ENCODE results near the gene CARD10.

Gene CARD10, protein sequence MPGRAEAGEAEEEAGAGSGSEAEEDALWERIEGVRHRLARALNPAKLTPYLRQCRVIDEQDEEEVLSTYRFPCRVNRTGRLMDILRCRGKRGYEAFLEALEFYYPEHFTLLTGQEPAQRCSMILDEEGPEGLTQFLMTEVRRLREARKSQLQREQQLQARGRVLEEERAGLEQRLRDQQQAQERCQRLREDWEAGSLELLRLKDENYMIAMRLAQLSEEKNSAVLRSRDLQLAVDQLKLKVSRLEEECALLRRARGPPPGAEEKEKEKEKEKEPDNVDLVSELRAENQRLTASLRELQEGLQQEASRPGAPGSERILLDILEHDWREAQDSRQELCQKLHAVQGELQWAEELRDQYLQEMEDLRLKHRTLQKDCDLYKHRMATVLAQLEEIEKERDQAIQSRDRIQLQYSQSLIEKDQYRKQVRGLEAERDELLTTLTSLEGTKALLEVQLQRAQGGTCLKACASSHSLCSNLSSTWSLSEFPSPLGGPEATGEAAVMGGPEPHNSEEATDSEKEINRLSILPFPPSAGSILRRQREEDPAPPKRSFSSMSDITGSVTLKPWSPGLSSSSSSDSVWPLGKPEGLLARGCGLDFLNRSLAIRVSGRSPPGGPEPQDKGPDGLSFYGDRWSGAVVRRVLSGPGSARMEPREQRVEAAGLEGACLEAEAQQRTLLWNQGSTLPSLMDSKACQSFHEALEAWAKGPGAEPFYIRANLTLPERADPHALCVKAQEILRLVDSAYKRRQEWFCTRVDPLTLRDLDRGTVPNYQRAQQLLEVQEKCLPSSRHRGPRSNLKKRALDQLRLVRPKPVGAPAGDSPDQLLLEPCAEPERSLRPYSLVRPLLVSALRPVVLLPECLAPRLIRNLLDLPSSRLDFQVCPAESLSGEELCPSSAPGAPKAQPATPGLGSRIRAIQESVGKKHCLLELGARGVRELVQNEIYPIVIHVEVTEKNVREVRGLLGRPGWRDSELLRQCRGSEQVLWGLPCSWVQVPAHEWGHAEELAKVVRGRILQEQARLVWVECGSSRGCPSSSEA

GRCh38 chr22:37519268-37520195 is at the start of gene CARD10:
Gene CARD10, minus strand, starts transcription at chr22:37519415. Its CDS starts 215 bp downstream, at chr22:37519200.
- DNase-seq (ENCODE audit: low read depth in 4 of 4, low spot score in 1 of 4): no peak

DNA sequence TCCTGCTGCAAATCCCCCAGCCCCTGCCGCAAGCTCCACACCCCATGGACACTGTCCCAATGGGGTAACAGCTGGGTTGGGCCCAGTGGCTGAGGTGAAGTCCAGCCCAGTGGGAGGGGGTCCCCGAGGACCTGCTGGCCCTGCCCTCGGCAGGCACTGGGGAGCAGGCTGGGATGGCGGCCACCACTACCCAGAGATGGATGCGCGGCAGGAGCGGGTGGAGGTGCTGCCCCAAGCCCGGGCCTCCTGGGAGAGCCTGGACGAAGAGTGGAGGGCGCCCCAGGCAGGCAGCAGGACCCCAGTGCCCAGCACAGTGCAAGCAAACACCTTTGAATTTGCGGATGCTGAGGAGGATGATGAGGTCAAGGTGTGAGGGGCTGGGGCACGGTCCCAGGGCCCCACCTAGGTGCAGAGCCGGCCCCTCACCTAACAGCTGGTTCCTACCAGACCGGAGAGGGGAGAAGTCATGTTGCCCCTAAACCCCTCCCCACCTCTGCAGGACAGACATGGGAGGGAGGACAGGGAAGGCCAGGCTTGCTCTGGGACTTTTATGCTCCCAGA is 49.3 kb upstream of the CARD10 start:
- no peak for DNase-seq (ENCODE audit: low read depth in 4 of 4, low spot score in 1 of 4)

GRCh38 chr22:37568012-37568411 is 48.8 kb upstream of the CARD10 start:
- DNase-seq (ENCODE audit: low read depth in 4 of 4, low spot score in 1 of 4): no peak

DNA sequence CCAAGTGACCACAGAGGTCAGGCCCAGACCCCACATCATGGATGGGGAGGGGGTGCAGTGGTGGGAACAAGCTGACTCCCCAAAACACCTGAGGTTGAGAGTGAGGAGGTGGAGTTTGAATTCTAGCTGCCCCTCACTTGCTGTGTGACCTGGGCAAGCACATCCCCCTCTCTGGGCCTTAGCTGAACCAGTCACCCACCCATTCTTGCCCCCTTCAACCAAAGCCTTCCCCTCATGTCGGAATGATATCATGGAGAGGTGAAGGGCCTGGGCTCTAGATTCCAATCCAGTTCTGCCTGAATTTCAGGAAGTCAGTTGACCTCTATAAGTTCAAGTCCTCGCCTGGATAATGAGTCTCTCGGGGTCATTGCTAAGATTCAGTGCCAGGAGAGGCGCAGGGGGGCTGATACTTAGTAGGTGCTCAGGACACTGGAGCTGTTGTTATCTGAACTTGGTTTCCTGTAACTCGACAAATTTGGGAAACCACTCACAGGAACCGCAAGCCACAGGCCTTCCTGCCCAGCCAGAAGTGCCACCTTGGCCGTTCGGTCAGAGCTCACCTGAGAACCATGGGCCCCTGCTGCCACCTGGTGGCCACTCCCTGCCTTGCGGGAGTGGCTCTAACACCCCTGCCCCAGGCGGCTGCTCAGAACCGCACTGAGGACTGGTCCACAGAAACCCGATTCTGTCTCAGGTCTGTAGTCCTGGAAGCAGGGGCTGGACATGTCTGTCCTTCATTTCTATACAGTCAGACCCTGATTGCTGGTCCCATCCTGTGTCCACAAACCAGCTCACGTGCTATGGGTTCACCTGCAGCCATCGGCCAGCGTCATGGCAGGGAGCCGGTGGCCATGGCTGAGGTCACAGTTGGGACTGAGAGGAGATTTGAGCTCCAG is 47.9 kb upstream of the CARD10 start:
- peak; percentile 75 to 86 (median 80) for DNase-seq (ENCODE audit: low read depth in 4 of 4, low spot score in 1 of 4)

GRCh38 chr22:37566329-37566837 is 47.2 kb upstream of the CARD10 start:
- peak in 1 of 4 experiments; percentile 21 for DNase-seq (ENCODE audit: low read depth in 4 of 4, low spot score in 1 of 4)

DNA sequence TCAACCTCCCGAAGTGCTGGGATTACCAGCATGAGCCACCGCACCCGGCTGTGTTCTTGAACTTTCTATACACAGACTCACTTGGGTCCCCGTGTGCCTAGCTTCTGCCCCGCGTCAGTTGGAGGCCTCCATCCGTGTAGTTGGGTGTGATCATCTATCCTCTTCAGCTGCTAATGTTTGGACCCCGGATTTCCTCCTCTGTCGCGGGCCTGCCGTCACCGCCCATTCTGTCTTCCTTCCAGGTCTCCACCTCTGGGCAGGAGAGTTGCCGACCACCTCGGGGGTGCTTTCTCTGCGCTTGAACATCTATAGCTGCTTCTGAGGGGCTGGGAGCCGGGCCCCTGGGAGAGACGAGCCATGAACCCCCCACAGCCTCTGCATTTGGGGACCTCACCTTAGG is 46.6 kb upstream of the CARD10 start:
- DNase-seq (ENCODE audit: low read depth in 4 of 4, low spot score in 1 of 4): no peak

DNA sequence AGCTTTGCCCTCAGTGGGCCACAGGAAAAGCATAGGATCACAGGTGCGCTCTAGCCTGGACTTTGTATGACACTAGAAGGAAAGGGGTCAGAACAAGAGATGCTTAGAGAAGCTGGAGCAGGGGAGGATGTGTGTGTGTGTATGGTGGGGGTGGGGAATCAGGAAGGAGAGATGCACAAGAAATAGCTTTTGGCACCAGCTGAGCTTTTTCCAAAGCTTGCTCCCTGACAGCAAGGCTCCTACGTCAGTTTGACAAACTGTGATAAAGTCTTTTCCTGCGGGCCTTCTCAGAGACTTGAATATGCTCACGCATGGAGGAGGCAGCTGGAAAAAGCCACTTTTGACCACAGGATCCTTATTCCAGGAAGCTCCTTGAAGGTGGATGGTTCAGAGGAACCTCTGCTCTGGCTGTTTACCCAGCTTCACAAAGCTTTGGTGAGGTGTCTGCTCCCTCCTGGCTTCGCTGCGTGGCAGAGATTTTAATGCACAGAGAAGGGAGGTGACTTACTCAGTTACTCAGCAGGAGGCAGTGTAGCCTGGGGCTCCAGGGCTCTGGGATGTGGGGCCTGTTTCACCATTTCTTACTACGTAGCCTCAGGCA is 45.0 kb upstream of the CARD10 start:
- DNase-seq (ENCODE audit: low read depth in 4 of 4, low spot score in 1 of 4): no peak

DNA sequence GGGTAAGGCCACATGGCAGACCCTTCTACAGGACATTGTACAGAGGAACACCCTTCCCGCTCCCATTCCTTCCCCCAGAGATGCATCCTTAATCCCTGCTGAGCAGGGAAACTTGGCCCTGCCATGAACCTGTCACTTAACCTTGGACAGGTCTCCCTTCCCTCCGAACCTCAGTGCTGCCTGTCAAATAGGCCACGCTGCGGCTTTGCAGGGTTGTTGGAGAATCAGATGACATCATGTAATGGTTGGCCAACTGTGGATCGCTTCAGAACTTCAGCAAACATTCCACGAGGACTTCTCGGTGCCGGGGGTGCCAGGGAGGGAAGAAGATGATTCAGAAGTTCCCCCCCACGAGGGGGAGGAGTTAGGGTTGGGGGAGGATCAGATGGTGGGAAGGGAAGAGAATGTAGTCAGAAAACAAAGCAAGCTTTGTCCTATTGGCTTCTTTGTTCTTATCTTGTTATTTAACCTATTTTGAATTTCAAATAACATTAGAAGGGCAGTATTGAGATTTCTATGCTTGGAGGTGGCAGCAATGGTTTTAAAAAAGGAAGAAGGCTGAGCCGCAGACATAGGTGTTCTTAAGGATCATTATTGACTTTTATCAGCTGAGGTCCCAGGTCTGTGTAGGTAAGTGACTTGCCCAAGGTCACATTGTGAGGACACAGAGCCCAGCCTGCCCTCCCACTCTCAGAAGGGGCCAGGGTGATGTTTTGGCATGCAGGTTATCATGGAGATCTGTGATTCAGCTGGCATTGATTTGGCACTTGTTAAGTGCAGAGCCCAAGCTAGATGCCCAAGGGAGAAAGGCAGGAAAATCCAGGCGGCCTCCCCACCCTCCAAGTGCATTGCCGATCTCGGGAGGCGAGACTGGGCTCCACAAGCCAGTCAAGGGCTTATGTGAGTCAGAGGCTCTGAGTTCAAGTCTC is 44.2 kb upstream of the CARD10 start:
- DNase-seq (ENCODE audit: low read depth in 4 of 4, low spot score in 1 of 4): no peak

- DNase-seq (ENCODE audit: low read depth in 4 of 4, low spot score in 1 of 4): no peak
These were observed 43.0 kb upstream of the CARD10 start for GRCh38 chr22:37562049-37562875.

- peak; percentile 64 to 79 (median 71) for DNase-seq (ENCODE audit: low read depth in 4 of 4, low spot score in 1 of 4)
These were observed 42.2 kb upstream of the CARD10 start for GRCh38 chr22:37561212-37562048.

GRCh38 chr22:37560608-37561211 is 41.5 kb upstream of the CARD10 start:
- DNase-seq (ENCODE audit: low read depth in 4 of 4, low spot score in 1 of 4): no peak

GRCh38 chr22:37559901-37560607 is 40.8 kb upstream of the CARD10 start, which contains the start of gene CDC42EP1:
Gene CDC42EP1, plus strand, starts transcription at chr22:37560480. Its CDS starts 5,870 bp downstream, at chr22:37566350.
- no peak for DNase-seq (ENCODE audit: low read depth in 4 of 4, low spot score in 1 of 4)

- no peak for DNase-seq (ENCODE audit: low read depth in 4 of 4, low spot score in 1 of 4)
These were observed 40.3 kb upstream of the CARD10 start for GRCh38 chr22:37559521-37559900.

- no peak for DNase-seq (ENCODE audit: low read depth in 4 of 4, low spot score in 1 of 4)
These were observed 39.6 kb upstream of the CARD10 start for GRCh38 chr22:37558815-37559214.
